ENCODE measurements around the gene BBX.

GRCh38 chr3:107841831-107842230 is 319.1 kb downstream of the BBX start:
- TF ChIP-seq, protein P1, sequence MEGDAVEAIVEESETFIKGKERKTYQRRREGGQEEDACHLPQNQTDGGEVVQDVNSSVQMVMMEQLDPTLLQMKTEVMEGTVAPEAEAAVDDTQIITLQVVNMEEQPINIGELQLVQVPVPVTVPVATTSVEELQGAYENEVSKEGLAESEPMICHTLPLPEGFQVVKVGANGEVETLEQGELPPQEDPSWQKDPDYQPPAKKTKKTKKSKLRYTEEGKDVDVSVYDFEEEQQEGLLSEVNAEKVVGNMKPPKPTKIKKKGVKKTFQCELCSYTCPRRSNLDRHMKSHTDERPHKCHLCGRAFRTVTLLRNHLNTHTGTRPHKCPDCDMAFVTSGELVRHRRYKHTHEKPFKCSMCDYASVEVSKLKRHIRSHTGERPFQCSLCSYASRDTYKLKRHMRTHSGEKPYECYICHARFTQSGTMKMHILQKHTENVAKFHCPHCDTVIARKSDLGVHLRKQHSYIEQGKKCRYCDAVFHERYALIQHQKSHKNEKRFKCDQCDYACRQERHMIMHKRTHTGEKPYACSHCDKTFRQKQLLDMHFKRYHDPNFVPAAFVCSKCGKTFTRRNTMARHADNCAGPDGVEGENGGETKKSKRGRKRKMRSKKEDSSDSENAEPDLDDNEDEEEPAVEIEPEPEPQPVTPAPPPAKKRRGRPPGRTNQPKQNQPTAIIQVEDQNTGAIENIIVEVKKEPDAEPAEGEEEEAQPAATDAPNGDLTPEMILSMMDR (IDR thresholded peaks at IDR 0.05) = no peak
- TF ChIP-seq POLR2AphosphoS5 (IDR thresholded peaks at IDR 0.05) (no peak), POLR2A (IDR thresholded peaks at IDR 0.05) (no peak)
